ENCODE measurements around the gene VEPH1. TPM values are rescaled to one million over a fixed set of nuclear protein-coding genes. Genes with fewer than 3 reads are reported as not detected.
A peak's percentile ranks its signal among the peaks of the same experiment; 100 is the strongest.

The VEPH1 gene
- polyA plus RNA-seq, 1 donor (not counting 4 experiments of a cell fraction or from before 2014, with no cell fraction given), result 0.21 TPM

- Histone ChIP-seq H3K4me1 (ENCODE audit: control insufficient read depth, extremely low read depth, insufficient read depth, low read length) (peaks cover 11% of the 10 kb centered on the region), H3K79me2 (ENCODE audit: control insufficient read depth, insufficient read depth, low read length) (no peaks in the 10 kb centered on the region), H3K4me2 (ENCODE audit: control insufficient read depth, extremely low read depth, insufficient read depth, low read depth, low read length) (no peak overlapping the region), H3K27ac (ENCODE audit: control insufficient read depth, insufficient read depth, low read length) (no peak overlapping the region), H3K4me3 (ENCODE audit: control insufficient read depth in 2 of 3, extremely low read depth in 1 of 3, insufficient read depth in 2 of 3, low read depth in 1 of 3, low read length in 3 of 3) (no peak overlapping the region), H3K9ac (ENCODE audit: control insufficient read depth, extremely low read depth, insufficient read depth, low read length) (no peak overlapping the region), H4K20me1 (ENCODE audit: control insufficient read depth, extremely low read depth, insufficient read depth, low read length) (no peaks in the 10 kb centered on the region), H3K36me3 (ENCODE audit: control insufficient read depth in 2 of 2, extremely low read depth in 1 of 2, insufficient read depth in 2 of 2, low read length in 2 of 2) (no peaks in the 10 kb centered on the region), H2AFZ (ENCODE audit: control insufficient read depth, low read length) (no peak overlapping the region), H3K9me3 (ENCODE audit: control insufficient read depth, low read depth, low read length) (no peaks in the 10 kb centered on the region), H3K9me1 (ENCODE audit: control insufficient read depth, extremely low read depth, insufficient read depth, low read length) (no peaks in the 10 kb centered on the region), H3K27me3 (ENCODE audit: control insufficient read depth, extremely low read depth, insufficient read depth, low read length) (peaks cover 8% of the 10 kb centered on the region)
- dilution Hi-C loops (cut with MboI; ENCODE audit: extremely low pct_ligation_motif_present, low sequenced_read_pairs), result no loop called here
- TF ChIP-seq CTCF (optimal IDR thresholded peaks at IDR 0.05 in 1 of 3, IDR thresholded peaks at IDR 0.05 in 1 of 3, conservative IDR thresholded peaks at IDR 0.05 in 1 of 3; ENCODE audit: extremely low read depth in 1 of 3, insufficient read depth in 2 of 3, low read length in 3 of 3) (no peak), EZH2 (IDR thresholded peaks at IDR 0.05; ENCODE audit: low read length) (no peak)
- FAIRE-seq, result no peak
- no peak for DNase-seq (ENCODE audit: low read depth, low spot score)
These were observed 62.1 kb downstream of the VEPH1 start for GRCh38 chr3:157441102-157441624.

- Histone ChIP-seq H2AFZ (ENCODE audit: control insufficient read depth, low read length) (peak overlapping the region; percentile 54), H3K4me1 (ENCODE audit: control insufficient read depth, extremely low read depth, insufficient read depth, low read length) (peaks cover 11% of the 10 kb centered on the region), H3K27me3 (ENCODE audit: control insufficient read depth, extremely low read depth, insufficient read depth, low read length) (peaks cover 8% of the 10 kb centered on the region), H3K79me2 (ENCODE audit: control insufficient read depth, insufficient read depth, low read length) (no peaks in the 10 kb centered on the region), H3K36me3 (ENCODE audit: control insufficient read depth in 2 of 2, extremely low read depth in 1 of 2, insufficient read depth in 2 of 2, low read length in 2 of 2) (no peaks in the 10 kb centered on the region), H3K9me1 (ENCODE audit: control insufficient read depth, extremely low read depth, insufficient read depth, low read length) (no peaks in the 10 kb centered on the region), H3K9me3 (ENCODE audit: control insufficient read depth, low read depth, low read length) (no peaks in the 10 kb centered on the region), H3K4me3 (ENCODE audit: control insufficient read depth in 2 of 3, extremely low read depth in 1 of 3, insufficient read depth in 2 of 3, low read depth in 1 of 3, low read length in 3 of 3) (peak overlapping the region; percentile 5 to 56 (median 44)), H3K27ac (ENCODE audit: control insufficient read depth, insufficient read depth, low read length) (no peak overlapping the region), H4K20me1 (ENCODE audit: control insufficient read depth, extremely low read depth, insufficient read depth, low read length) (no peaks in the 10 kb centered on the region), H3K9ac (ENCODE audit: control insufficient read depth, extremely low read depth, insufficient read depth, low read length) (no peak overlapping the region), H3K4me2 (ENCODE audit: control insufficient read depth, extremely low read depth, insufficient read depth, low read depth, low read length) (peak overlapping the region; percentile 66)
- TF ChIP-seq CTCF (optimal IDR thresholded peaks at IDR 0.05 in 1 of 3, IDR thresholded peaks at IDR 0.05 in 1 of 3, conservative IDR thresholded peaks at IDR 0.05 in 1 of 3; ENCODE audit: extremely low read depth in 1 of 3, insufficient read depth in 2 of 3, low read length in 3 of 3) (no peak), EZH2 (IDR thresholded peaks at IDR 0.05; ENCODE audit: low read length) (no peak)
- FAIRE-seq (no peak), DNase-seq (ENCODE audit: low read depth, low spot score) (no peak)
- dilution Hi-C loops (cut with MboI; ENCODE audit: extremely low pct_ligation_motif_present, low sequenced_read_pairs), result no loop called here
These were observed 65.0 kb downstream of the VEPH1 start for GRCh38 chr3:157438194-157438730.
